ENCODE data around the gene SMG1.
"Not testable (repeated sequence)": the region's sequence is repeated elsewhere in the genome, so short reads cannot be mapped to it uniquely, and the experiment has no call there.

The SMG1 gene

DNA sequence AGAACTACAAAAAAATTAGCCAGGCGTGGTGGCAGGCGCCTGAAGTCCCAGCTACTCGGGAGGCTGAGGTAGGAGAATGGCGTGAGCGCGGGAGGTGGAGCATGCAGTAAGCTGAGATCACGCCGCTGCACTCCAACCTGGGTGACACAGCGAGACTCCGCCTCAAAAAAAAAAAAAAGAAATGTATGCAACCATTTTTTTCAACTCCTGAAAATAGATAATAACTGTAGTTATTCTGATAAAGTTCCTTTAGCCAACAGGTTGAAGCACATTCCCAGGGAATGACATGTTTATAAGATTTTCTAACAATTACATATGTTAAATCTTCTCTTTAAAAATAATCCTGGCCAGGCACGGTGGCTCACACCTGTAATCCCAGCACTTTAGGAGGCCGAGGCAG, 17.5 kb downstream of the SMG1 start:
- not testable (repeated sequence) for H3K9me3 ChIP-seq (ENCODE audit: control insufficient read depth in 1 of 2, low read length in 2 of 2); H3K4me1 ChIP-seq (ENCODE audit: control insufficient read depth in 1 of 2, insufficient read depth in 2 of 2, low read length in 2 of 2); H3K27ac ChIP-seq (ENCODE audit: low read depth, low read length); H3K27me3 ChIP-seq (ENCODE audit: control insufficient read depth in 1 of 2, insufficient read depth in 2 of 2, low read length in 2 of 2); H3K4me3 ChIP-seq (ENCODE audit: low read depth in 1 of 2, low read length in 2 of 2); H3K9ac ChIP-seq (ENCODE audit: low read depth in 1 of 2, low read length in 2 of 2); H3K36me3 ChIP-seq (ENCODE audit: control insufficient read depth in 1 of 2, insufficient read depth in 2 of 2, low read length in 2 of 2)

DNA sequence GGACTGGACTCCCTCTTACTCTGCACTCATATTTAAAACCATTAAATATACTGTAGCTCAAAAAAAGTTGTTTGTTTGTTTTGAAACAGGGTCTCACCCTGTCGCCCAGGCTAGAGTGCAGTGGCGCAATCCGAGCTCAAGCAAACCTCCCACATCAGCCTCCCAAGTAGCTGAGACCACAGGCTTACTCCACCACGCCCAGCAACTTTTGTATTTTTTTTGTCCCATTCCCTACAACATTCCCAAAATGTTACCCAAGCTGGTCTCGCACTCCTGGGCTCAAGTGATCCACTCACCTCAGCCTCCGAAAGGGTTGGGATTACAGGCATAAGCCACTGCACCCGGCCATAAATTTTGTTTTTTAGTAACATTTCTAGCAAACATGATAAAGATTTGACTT, 23.4 kb downstream of the SMG1 start:
- not testable (repeated sequence) for H3K36me3 ChIP-seq (ENCODE audit: control insufficient read depth in 1 of 2, insufficient read depth in 2 of 2, low read length in 2 of 2); H3K27me3 ChIP-seq (ENCODE audit: control insufficient read depth in 1 of 2, insufficient read depth in 2 of 2, low read length in 2 of 2); H3K27ac ChIP-seq (ENCODE audit: low read depth, low read length); H3K4me3 ChIP-seq (ENCODE audit: low read depth in 1 of 2, low read length in 2 of 2); H3K4me1 ChIP-seq (ENCODE audit: control insufficient read depth in 1 of 2, insufficient read depth in 2 of 2, low read length in 2 of 2); H3K9ac ChIP-seq (ENCODE audit: low read depth in 1 of 2, low read length in 2 of 2); H3K9me3 ChIP-seq (ENCODE audit: control insufficient read depth in 1 of 2, low read length in 2 of 2)

DNA sequence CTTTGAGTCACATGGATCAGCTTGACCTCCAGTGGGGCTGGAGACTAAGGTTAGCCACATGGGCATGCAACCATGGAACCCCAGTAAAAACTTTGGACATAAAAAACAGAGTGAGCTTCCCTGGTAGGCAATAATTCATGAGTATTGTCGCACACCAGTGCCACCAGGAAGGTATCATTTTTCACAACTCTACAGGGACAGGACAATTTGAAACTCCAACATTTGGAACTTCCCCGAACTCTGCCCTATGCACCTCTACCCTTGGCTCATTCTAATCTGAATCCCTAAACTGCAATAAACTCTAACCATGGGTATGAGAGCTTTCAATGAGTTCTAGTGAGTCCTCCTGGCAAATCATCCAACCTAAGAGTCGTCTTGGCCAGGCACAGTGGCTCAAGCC, 24.2 kb downstream of the SMG1 start:
- not testable (repeated sequence) for H3K4me3 ChIP-seq (ENCODE audit: low read depth in 1 of 2, low read length in 2 of 2); H3K27ac ChIP-seq (ENCODE audit: low read depth, low read length); H3K9ac ChIP-seq (ENCODE audit: low read depth in 1 of 2, low read length in 2 of 2); H3K4me1 ChIP-seq (ENCODE audit: control insufficient read depth in 1 of 2, insufficient read depth in 2 of 2, low read length in 2 of 2); H3K9me3 ChIP-seq (ENCODE audit: control insufficient read depth in 1 of 2, low read length in 2 of 2); H3K36me3 ChIP-seq (ENCODE audit: control insufficient read depth in 1 of 2, insufficient read depth in 2 of 2, low read length in 2 of 2); H3K27me3 ChIP-seq (ENCODE audit: control insufficient read depth in 1 of 2, insufficient read depth in 2 of 2, low read length in 2 of 2)

DNA sequence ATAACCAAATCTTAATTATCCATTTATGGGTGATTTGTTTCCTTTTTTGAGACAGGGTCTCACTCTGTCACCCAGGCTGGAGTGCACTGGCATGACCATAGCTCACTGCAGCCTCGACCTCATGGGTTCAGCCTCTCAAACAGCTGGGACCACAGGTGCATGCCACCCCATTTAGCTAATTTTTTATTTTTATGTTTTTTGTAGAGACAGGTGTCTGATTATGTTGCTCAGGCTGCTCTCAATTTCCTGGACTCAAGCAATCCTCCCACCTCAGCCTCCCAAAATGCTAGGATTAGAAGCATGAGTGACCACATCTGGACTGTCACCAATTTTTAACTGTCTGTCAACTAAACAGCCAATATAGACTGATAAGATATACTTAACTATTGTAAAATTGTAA, 25.0 kb downstream of the SMG1 start:
- H3K4me1 ChIP-seq (ENCODE audit: control insufficient read depth in 1 of 2, insufficient read depth in 2 of 2, low read length in 2 of 2); H3K4me3 ChIP-seq (ENCODE audit: low read depth in 1 of 2, low read length in 2 of 2); H3K27ac ChIP-seq (ENCODE audit: low read depth, low read length); H3K27me3 ChIP-seq (ENCODE audit: control insufficient read depth in 1 of 2, insufficient read depth in 2 of 2, low read length in 2 of 2); H3K9me3 ChIP-seq (ENCODE audit: control insufficient read depth in 1 of 2, low read length in 2 of 2); H3K36me3 ChIP-seq (ENCODE audit: control insufficient read depth in 1 of 2, insufficient read depth in 2 of 2, low read length in 2 of 2); H3K9ac ChIP-seq (ENCODE audit: low read depth in 1 of 2, low read length in 2 of 2): not testable (repeated sequence)

DNA sequence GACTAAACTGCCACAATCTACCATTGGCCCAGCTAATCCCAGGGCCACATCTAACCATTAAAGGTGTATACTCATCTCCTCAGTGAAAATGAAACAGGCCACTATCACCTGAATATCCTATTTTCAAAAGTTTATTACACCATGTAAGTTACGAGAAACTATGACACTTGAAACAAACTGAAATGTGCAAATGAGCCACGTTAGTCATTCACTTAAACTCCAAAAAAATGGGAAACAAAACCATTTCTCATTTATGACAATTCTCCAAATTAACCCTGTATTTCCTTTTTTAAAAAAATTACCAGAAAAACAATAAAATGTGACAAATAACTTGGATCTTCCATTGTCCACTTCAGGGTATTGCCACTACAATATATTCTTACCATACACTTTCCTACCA, 41.8 kb downstream of the SMG1 start:
- H3K9ac ChIP-seq (ENCODE audit: low read depth in 1 of 2, low read length in 2 of 2); H3K4me3 ChIP-seq (ENCODE audit: low read depth in 1 of 2, low read length in 2 of 2): not testable (repeated sequence)
- H3K36me3 ChIP-seq (ENCODE audit: control insufficient read depth in 1 of 2, insufficient read depth in 2 of 2, low read length in 2 of 2) = peaks cover 0 to 11% of the 10 kb centered on the region in 2 donors

DNA sequence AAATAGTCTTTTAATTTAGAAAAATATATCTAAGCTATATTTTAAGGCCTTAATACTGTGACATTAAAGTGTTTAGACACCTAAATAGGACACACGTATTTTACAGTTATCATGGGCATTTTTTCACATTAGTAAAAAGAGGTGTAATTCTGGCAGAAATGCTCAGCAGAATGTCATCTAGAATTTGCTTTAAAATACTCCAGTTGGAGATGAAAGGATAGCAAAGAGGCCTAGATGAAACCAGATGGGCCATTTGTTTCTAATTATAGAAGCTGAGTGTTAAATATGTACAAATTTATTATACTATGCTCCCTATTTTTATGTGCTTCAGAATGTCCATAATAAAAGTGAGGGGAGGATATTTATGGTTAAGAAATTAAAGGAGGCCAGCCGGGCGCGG, 48.5 kb downstream of the SMG1 start:
- H3K27me3 ChIP-seq (ENCODE audit: control insufficient read depth in 1 of 2, insufficient read depth in 2 of 2, low read length in 2 of 2); H3K27ac ChIP-seq (ENCODE audit: low read depth, low read length); H3K4me3 ChIP-seq (ENCODE audit: low read depth in 1 of 2, low read length in 2 of 2); H3K4me1 ChIP-seq (ENCODE audit: control insufficient read depth in 1 of 2, insufficient read depth in 2 of 2, low read length in 2 of 2); H3K9ac ChIP-seq (ENCODE audit: low read depth in 1 of 2, low read length in 2 of 2); H3K9me3 ChIP-seq (ENCODE audit: control insufficient read depth in 1 of 2, low read length in 2 of 2): not testable (repeated sequence)
- peaks cover 0 to 21% of the 10 kb centered on the region in 2 donors for H3K36me3 ChIP-seq (ENCODE audit: control insufficient read depth in 1 of 2, insufficient read depth in 2 of 2, low read length in 2 of 2)

More for the DNA sequence above, 41.8 kb downstream of the SMG1 start:
- H3K27me3 ChIP-seq (ENCODE audit: control insufficient read depth in 1 of 2, insufficient read depth in 2 of 2, low read length in 2 of 2); H3K27ac ChIP-seq (ENCODE audit: low read depth, low read length); H3K4me1 ChIP-seq (ENCODE audit: control insufficient read depth in 1 of 2, insufficient read depth in 2 of 2, low read length in 2 of 2); H3K9me3 ChIP-seq (ENCODE audit: control insufficient read depth in 1 of 2, low read length in 2 of 2): not testable (repeated sequence)

DNA sequence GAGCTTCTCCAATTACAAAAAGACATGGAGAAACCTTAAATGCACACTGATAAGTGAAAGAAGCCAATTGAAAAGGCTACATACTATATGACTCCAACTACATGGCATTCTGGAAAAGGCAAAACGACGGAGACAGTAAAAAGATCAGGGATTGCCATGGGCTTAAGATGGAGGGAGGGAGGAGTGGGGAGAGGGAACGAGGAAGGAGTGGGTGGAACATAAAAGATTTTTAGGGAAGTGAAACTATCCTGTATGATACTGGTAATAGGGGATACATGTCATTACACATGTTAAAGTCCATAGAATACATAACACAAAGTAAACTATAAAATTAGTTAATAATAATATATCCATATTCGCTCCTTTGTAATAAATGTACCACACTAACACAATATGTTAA, 48.9 kb downstream of the SMG1 start:
- H3K9ac ChIP-seq (ENCODE audit: low read depth in 1 of 2, low read length in 2 of 2); H3K4me1 ChIP-seq (ENCODE audit: control insufficient read depth in 1 of 2, insufficient read depth in 2 of 2, low read length in 2 of 2); H3K27me3 ChIP-seq (ENCODE audit: control insufficient read depth in 1 of 2, insufficient read depth in 2 of 2, low read length in 2 of 2); H3K27ac ChIP-seq (ENCODE audit: low read depth, low read length); H3K9me3 ChIP-seq (ENCODE audit: control insufficient read depth in 1 of 2, low read length in 2 of 2); H3K4me3 ChIP-seq (ENCODE audit: low read depth in 1 of 2, low read length in 2 of 2): not testable (repeated sequence)
- H3K36me3 ChIP-seq (ENCODE audit: control insufficient read depth in 1 of 2, insufficient read depth in 2 of 2, low read length in 2 of 2) = peaks cover 0 to 18% of the 10 kb centered on the region in 2 donors

DNA sequence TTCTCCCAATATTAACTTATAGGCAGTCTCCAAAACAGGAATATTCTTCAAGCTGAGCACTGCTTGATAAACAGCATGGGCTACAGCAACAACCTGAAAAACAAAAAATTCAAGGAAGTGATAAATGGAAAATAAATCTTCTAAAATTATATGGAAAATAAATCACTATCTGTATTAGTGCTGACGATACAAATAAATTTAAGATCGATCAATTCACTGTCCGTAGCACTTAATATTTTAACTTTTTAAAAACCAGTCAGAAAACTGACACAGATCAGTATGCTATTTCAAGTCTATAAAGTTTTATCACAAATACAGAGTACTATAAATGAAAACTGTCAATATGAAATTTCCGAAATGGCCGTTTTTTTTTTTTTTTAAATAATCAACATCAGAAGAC, 49.9 kb downstream of the SMG1 start:
- not testable (repeated sequence) for H3K27ac ChIP-seq (ENCODE audit: low read depth, low read length); H3K9me3 ChIP-seq (ENCODE audit: control insufficient read depth in 1 of 2, low read length in 2 of 2); H3K27me3 ChIP-seq (ENCODE audit: control insufficient read depth in 1 of 2, insufficient read depth in 2 of 2, low read length in 2 of 2); H3K9ac ChIP-seq (ENCODE audit: low read depth in 1 of 2, low read length in 2 of 2); H3K4me3 ChIP-seq (ENCODE audit: low read depth in 1 of 2, low read length in 2 of 2); H3K4me1 ChIP-seq (ENCODE audit: control insufficient read depth in 1 of 2, insufficient read depth in 2 of 2, low read length in 2 of 2)
- peaks cover 0 to 18% of the 10 kb centered on the region in 2 donors for H3K36me3 ChIP-seq (ENCODE audit: control insufficient read depth in 1 of 2, insufficient read depth in 2 of 2, low read length in 2 of 2)

DNA sequence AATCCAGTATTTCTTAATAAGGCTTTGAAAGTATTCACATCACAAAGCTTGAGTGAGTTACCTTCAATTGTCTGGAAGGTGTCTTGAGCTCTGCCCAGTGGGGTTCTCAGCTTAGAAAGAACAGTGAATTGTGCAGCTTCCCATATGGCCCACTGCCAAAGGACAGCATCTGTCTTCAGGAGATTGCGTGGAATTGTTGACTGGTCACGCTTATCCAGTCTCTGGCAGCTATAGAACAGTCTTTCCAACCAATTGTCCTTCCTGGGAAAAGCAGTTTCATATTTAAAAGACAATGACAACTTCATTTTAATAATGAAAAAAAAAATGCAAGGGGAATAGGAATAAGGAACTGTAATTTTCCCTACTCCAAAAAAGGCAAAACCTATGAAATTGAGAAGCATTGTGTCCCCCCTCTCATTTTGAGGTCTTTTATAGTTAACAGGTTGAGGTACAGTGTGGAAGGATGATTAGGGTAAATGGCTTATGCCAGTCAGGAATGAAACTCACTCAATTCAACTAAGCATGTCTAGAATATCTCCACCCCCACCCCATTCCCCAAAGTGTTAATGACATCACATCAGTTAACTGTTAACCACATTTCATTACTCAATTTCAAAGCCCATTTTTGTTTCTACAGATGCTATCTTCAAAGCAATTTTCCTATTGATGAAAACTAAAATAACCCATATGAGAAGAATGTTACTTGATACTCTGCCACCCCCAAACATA, 57.0 kb downstream of the SMG1 start:
- H3K9ac ChIP-seq (ENCODE audit: low read depth in 1 of 2, low read length in 2 of 2); H3K4me1 ChIP-seq (ENCODE audit: control insufficient read depth in 1 of 2, insufficient read depth in 2 of 2, low read length in 2 of 2); H3K9me3 ChIP-seq (ENCODE audit: control insufficient read depth in 1 of 2, low read length in 2 of 2); H3K27me3 ChIP-seq (ENCODE audit: control insufficient read depth in 1 of 2, insufficient read depth in 2 of 2, low read length in 2 of 2); H3K27ac ChIP-seq (ENCODE audit: low read depth, low read length); H3K4me3 ChIP-seq (ENCODE audit: low read depth in 1 of 2, low read length in 2 of 2): not testable (repeated sequence)
- H3K36me3 ChIP-seq (ENCODE audit: control insufficient read depth in 1 of 2, insufficient read depth in 2 of 2, low read length in 2 of 2) = peaks cover 0 to 16% of the 10 kb centered on the region in 2 donors

DNA sequence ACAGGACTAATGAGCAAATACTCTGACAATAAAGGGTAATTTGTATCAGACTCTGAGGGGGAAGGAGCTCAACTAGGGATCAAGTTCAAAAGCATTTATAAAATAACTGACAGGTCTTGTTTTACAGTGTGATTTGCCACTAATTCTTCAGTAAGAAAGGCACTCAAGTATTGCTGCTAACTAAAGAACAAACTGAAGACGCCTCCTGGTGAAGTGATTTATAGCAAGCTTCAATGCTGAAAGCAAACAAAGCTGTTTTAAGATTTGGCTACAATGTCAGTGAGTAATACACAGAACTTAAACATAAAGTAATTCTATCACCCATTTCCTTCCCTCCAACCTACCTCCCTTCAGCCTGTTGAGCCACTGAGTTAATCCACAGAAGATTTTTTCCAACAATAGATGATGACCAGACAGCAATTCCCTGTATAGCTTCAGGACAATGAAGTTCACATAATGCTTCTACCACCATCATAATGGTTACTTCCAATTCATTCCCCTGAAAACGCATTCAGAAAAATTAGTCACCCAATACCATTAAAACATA, 59.9 kb downstream of the SMG1 start:
- not testable (repeated sequence) for H3K27me3 ChIP-seq (ENCODE audit: control insufficient read depth in 1 of 2, insufficient read depth in 2 of 2, low read length in 2 of 2); H3K4me3 ChIP-seq (ENCODE audit: low read depth in 1 of 2, low read length in 2 of 2); H3K4me1 ChIP-seq (ENCODE audit: control insufficient read depth in 1 of 2, insufficient read depth in 2 of 2, low read length in 2 of 2); H3K9me3 ChIP-seq (ENCODE audit: control insufficient read depth in 1 of 2, low read length in 2 of 2); H3K9ac ChIP-seq (ENCODE audit: low read depth in 1 of 2, low read length in 2 of 2); H3K27ac ChIP-seq (ENCODE audit: low read depth, low read length)
- H3K36me3 ChIP-seq (ENCODE audit: control insufficient read depth in 1 of 2, insufficient read depth in 2 of 2, low read length in 2 of 2) = peaks cover 0 to 14% of the 10 kb centered on the region in 2 donors

DNA sequence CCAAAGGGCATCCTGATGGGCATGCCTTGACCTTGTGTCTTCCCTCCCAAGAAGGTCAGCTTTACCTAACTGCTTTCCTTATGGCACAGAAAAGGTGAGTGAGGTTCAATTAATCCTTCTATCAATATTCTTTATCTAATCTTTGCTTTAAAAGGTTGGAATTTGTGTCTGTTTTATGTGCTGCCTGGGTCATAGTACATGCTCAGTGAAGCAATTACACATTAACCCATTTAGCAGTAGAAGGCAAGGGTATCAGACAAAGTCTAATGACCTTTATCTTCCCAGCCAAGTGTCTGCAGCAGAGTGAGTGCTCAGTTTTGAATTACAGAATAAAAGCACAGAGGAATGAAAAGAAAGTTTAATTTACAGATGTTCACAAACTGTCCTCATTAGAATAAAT, 63.3 kb downstream of the SMG1 start:
- not testable (repeated sequence) for H3K4me3 ChIP-seq (ENCODE audit: low read depth in 1 of 2, low read length in 2 of 2)
- peaks cover 0 to 15% of the 10 kb centered on the region in 2 donors for H3K36me3 ChIP-seq (ENCODE audit: control insufficient read depth in 1 of 2, insufficient read depth in 2 of 2, low read length in 2 of 2)

More for the DNA sequence above, 63.3 kb downstream of the SMG1 start:
- not testable (repeated sequence) for H3K27ac ChIP-seq (ENCODE audit: low read depth, low read length); H3K4me1 ChIP-seq (ENCODE audit: control insufficient read depth in 1 of 2, insufficient read depth in 2 of 2, low read length in 2 of 2); H3K27me3 ChIP-seq (ENCODE audit: control insufficient read depth in 1 of 2, insufficient read depth in 2 of 2, low read length in 2 of 2); H3K9ac ChIP-seq (ENCODE audit: low read depth in 1 of 2, low read length in 2 of 2); H3K9me3 ChIP-seq (ENCODE audit: control insufficient read depth in 1 of 2, low read length in 2 of 2)
